Gastrocnemius medialis (tissue), 4 donors: ENCODE data around the gene KDELR1. TPM values are rescaled to one million over a fixed set of nuclear protein-coding genes. Genes with fewer than 3 reads are reported as not detected.

ENCODE experiments used
- ATAC-seq, 2 donors: fragments of 150-250 bp; one replicate each; pipeline ENCODE4 v1.9.1; 2016
- DNase-seq, 2 donors: peaks; one replicate each; pipeline ENCODE4 v3.0.0-alpha.2; 2019
- H3K27ac ChIP-seq, 4 donors: fragments of 200-600 bp; sonication (generic); 1 replicate in 1 of 4; 2 replicates in 3 of 4; pipeline ENCODE4 v1.5.1; 2016 to 2018; ENCODE audit warnings: mild to moderate bottlenecking in 2 of 4, moderate library complexity in 1 of 4
- H3K27me3 ChIP-seq, 3 donors: fragments of 200-600 bp; sonication (generic) in 2 of 3; 1 replicate in 1 of 3; 2 replicates in 2 of 3; pipeline versions ENCODE4 v1.5.1 to v1.6.0; 2016 to 2019; ENCODE audit warnings: mild to moderate bottlenecking in 1 of 3, moderate library complexity in 1 of 3
- H3K36me3 ChIP-seq, 2 donors: fragments of 200-600 bp; sonication (generic) in 1 of 2; one replicate each; pipeline ENCODE4 v1.5.1; 2017 to 2018
- H3K4me1 ChIP-seq, 2 donors: fragments of 200-600 bp; sonication (generic) in 1 of 2; one replicate each; pipeline ENCODE4 v1.5.1; 2016 to 2017; ENCODE audit warnings: mild to moderate bottlenecking in 2 of 2
- H3K4me3 ChIP-seq, 4 donors: fragments of 200-600 bp; sonication (generic) in 3 of 4; 1 replicate in 1 of 4; 2 replicates in 3 of 4; pipeline ENCODE4 v1.5.1; 2016 to 2019; ENCODE audit warnings: mild to moderate bottlenecking in 2 of 4
- H3K9me3 ChIP-seq, 3 donors: fragments of 200-600 bp; sonication (generic) in 2 of 3; 1 replicate in 1 of 3; 2 replicates in 2 of 3; pipeline ENCODE4 v1.5.1; 2016 to 2019
- CTCF ChIP-seq, 5 experiments: fragments of 450-650 bp in 3 of 5; fragments of 200-600 bp in 2 of 5; sonication (generic) in 2 of 5; IDR thresholded peaks in 4 of 5; conservative IDR thresholded peaks in 1 of 5; 1 replicate in 4 of 5; 2 replicates in 1 of 5; pipeline ENCODE4 v1.5.1; 2016 to 2019; ENCODE audit warnings: antibody characterized with exemption in 5 of 5, mild to moderate bottlenecking in 3 of 5, moderate library complexity in 3 of 5
- POLR2A ChIP-seq, 2 donors: fragments of 450-650 bp; IDR thresholded peaks; one replicate each; pipeline ENCODE4 v1.6.1; 2017; ENCODE audit warnings: antibody characterized with exemption in 2 of 2, mild to moderate bottlenecking in 2 of 2, moderate library complexity in 2 of 2
- in situ Hi-C, 4 donors: fragments of 200-750 bp; cut with MboI; loops; one replicate each; pipeline versions ENCODE4 v1.15.0 to v1.8.0; 2017; ENCODE audit warnings: low sequenced_read_pairs in 4 of 4
- intact Hi-C: fragments of 100-400 bp; cut with DNase I; formaldehyde crosslinking; loops from one replicate; pipeline ENCODE4 v1.15.1; 2023; ENCODE audit warnings: low total_unique reads
- total RNA-seq, 4 donors: library from RNA; depleted of rRNA; stranded (reverse); fragments of >200 nt; gene quantifications; one replicate each; pipeline versions ENCODE4 v1.1.0 to v1.2.3, GENCODE V29; 2016

KDELR1 gene
- total RNA-seq, 4 donors from 2014 or later: 44.9 to 64.7 (median 54.0) TPM

DNA sequence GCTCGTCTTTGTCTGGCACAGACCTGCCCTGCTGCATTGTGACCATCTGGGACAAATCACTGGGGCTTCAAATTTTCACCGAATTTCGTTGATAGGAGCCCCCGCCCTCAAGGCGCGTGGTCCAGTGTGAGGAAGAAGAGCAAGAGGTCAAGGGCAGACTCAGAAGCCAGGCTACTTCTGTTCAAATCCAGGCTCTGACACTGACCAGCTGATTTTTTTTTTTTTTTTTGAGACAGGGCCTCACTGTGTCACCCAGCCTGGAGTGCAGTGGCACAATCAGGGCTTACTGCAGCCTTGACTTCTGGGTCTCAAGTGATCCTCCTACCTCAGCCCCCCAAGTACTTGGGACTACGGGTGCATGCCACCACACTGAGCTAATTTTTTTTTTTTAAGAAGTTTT is 20.0 kb downstream of the KDELR1 start:
- H3K27me3 ChIP-seq: no peaks in the 10 kb centered on the region
- intact Hi-C loops (no loop called here), in situ Hi-C loops (no loop called here)
- TF ChIP-seq CTCF (IDR thresholded peaks at IDR 0.05 in 4 of 5, conservative IDR thresholded peaks at IDR 0.05 in 1 of 5): no peak
- no peak for TF ChIP-seq POLR2A (IDR thresholded peaks at IDR 0.05)
- no peak overlapping the region for H3K27ac ChIP-seq
- H3K36me3 ChIP-seq: no peaks in the 10 kb centered on the region
- H3K4me3 ChIP-seq: no peak overlapping the region
- DNase-seq (no peak), ATAC-seq (no peak)
- H3K4me1 ChIP-seq: no peaks in the 10 kb centered on the region
- no peaks in the 10 kb centered on the region for H3K9me3 ChIP-seq

GRCh38 chr19:48370955-48371354 is 20.4 kb downstream of the KDELR1 start:
- Histone ChIP-seq H3K27me3 (no peaks in the 10 kb centered on the region), H3K4me3 (no peak overlapping the region), H3K36me3 (no peaks in the 10 kb centered on the region), H3K27ac (no peak overlapping the region), H3K4me1 (no peaks in the 10 kb centered on the region), H3K9me3 (no peaks in the 10 kb centered on the region)
- no peak for DNase-seq
- no peak for ATAC-seq
- in situ Hi-C loops: no loop called here
- intact Hi-C loops: no loop called here
- TF ChIP-seq POLR2A (IDR thresholded peaks at IDR 0.05) (no peak), CTCF (IDR thresholded peaks at IDR 0.05 in 4 of 5, conservative IDR thresholded peaks at IDR 0.05 in 1 of 5) (no peak)

GRCh38 chr19:48368936-48369335 is 22.4 kb downstream of the KDELR1 start:
- H3K36me3 ChIP-seq: no peaks in the 10 kb centered on the region
- DNase-seq: no peak
- no peak for TF ChIP-seq POLR2A (IDR thresholded peaks at IDR 0.05)
- no peak for TF ChIP-seq CTCF (IDR thresholded peaks at IDR 0.05 in 4 of 5, conservative IDR thresholded peaks at IDR 0.05 in 1 of 5)
- H3K27me3 ChIP-seq: no peaks in the 10 kb centered on the region
- no peak for ATAC-seq
- intact Hi-C loops: no loop called here
- no peak overlapping the region for H3K4me3 ChIP-seq
- peaks cover 4 to 6% of the 10 kb centered on the region in 2 donors for H3K4me1 ChIP-seq
- no peak overlapping the region for H3K27ac ChIP-seq
- in situ Hi-C loops: no loop called here
- no peaks in the 10 kb centered on the region for H3K9me3 ChIP-seq

DNA sequence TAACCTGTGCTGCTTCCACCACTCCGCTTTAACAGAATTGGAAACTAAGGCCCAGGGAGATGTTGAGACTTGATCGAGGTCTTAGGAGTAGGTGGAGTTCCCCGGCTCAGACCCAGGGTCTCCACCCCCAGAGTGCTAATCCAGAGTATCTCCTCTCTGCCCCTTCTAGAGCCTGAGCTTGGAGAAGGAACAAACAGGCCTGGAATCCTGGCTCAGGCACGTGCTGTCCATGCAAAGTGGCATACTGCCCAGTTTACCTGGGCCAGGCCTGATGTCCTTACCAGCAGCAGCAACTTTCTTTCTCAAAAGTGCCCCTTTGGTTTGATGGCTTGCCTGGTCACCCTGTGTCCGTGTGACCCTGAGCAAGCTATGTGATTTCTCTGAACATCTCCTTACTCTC is 23.5 kb downstream of the KDELR1 start:
- no peak for DNase-seq
- peaks cover 4 to 10% of the 10 kb centered on the region in 2 donors for H3K4me1 ChIP-seq
- intact Hi-C loops: no loop called here
- in situ Hi-C loops: no loop called here
- no peak overlapping the region for H3K27ac ChIP-seq
- ATAC-seq: no peak
- no peaks in the 10 kb centered on the region for H3K9me3 ChIP-seq
- no peak for TF ChIP-seq POLR2A (IDR thresholded peaks at IDR 0.05)
- TF ChIP-seq CTCF (IDR thresholded peaks at IDR 0.05 in 4 of 5, conservative IDR thresholded peaks at IDR 0.05 in 1 of 5): no peak
- no peaks in the 10 kb centered on the region for H3K27me3 ChIP-seq
- H3K4me3 ChIP-seq: no peak overlapping the region
- H3K36me3 ChIP-seq: no peaks in the 10 kb centered on the region

GRCh38 chr19:48365602-48366001 is 25.7 kb downstream of the KDELR1 start:
- H3K4me1 ChIP-seq: peaks cover 4 to 10% of the 10 kb centered on the region in 2 donors
- no peaks in the 10 kb centered on the region for H3K36me3 ChIP-seq
- H3K27ac ChIP-seq: no peak overlapping the region
- intact Hi-C loops (no loop called here), in situ Hi-C loops (no loop called here)
- no peak for DNase-seq
- no peak overlapping the region for H3K4me3 ChIP-seq
- no peak for ATAC-seq
- H3K27me3 ChIP-seq: no peaks in the 10 kb centered on the region
- TF ChIP-seq POLR2A (IDR thresholded peaks at IDR 0.05) (no peak), CTCF (IDR thresholded peaks at IDR 0.05 in 4 of 5, conservative IDR thresholded peaks at IDR 0.05 in 1 of 5) (no peak)
- no peaks in the 10 kb centered on the region for H3K9me3 ChIP-seq
